Vagina (tissue), 2 donors: ENCODE results near the gene IFT122. TPM values are rescaled to one million over a fixed set of nuclear protein-coding genes. Genes with fewer than 3 reads are reported as not detected.
"Not testable (repeated sequence)": the region's sequence is repeated elsewhere in the genome, so short reads cannot be mapped to it uniquely, and the experiment has no call there.

Experiments
- DNase-seq, 2 donors: peaks; one replicate each; pipeline ENCODE4 v3.0.0-alpha.2; 2017; ENCODE audit errors: extremely low spot score in 2 of 2
- H3K27ac ChIP-seq: fragments of 200-600 bp; sonication (generic); one replicate; pipeline ENCODE4 v1.5.1; 2019
- H3K27me3 ChIP-seq: fragments of 200-600 bp; sonication (generic); one replicate; pipeline ENCODE4 v1.5.1; 2019
- H3K36me3 ChIP-seq, 2 donors: fragments of 200-600 bp; sonication (generic); one replicate each; pipeline ENCODE4 v1.5.1; 2017 to 2019
- H3K4me1 ChIP-seq: fragments of 200-600 bp; sonication (generic); one replicate; pipeline ENCODE4 v1.5.1; 2019
- H3K4me3 ChIP-seq, 2 donors: fragments of 200-600 bp; sonication (generic); 1 replicate in 1 of 2; 2 replicates in 1 of 2; pipeline ENCODE4 v1.5.1; 2016 to 2019
- H3K9me3 ChIP-seq: fragments of 200-600 bp; sonication (generic); one replicate; pipeline ENCODE4 v1.5.1; 2019
- POLR2A ChIP-seq, 2 donors: fragments of 450-650 bp; IDR thresholded peaks; one replicate each; pipeline ENCODE4 v1.6.1; 2017; ENCODE audit warnings: antibody characterized with exemption in 2 of 2, mild to moderate bottlenecking in 2 of 2, moderate library complexity in 2 of 2
- POLR2AphosphoS5 ChIP-seq, 2 donors: sonication (generic); formaldehyde crosslinking; IDR thresholded peaks; one replicate each; pipeline ENCODE4 v1.9.0; 2017; ENCODE audit warnings: antibody characterized with exemption in 2 of 2, mild to moderate bottlenecking in 2 of 2, low read depth in 1 of 2; ENCODE audit not compliant: insufficient read depth in 1 of 2
- intact Hi-C: fragments of 100-400 bp; cut with DNase I; formaldehyde crosslinking; loops from one replicate; pipeline ENCODE4 v1.15.1; 2023
- total RNA-seq: library from RNA; depleted of rRNA; stranded (reverse); fragments of >200 nt; gene quantifications from one replicate; pipeline ENCODE4 v1.2.3, GENCODE V29; 2016
- TF ChIP-seq, protein P1 (sequence below), 3 experiments: fragments of 450-650 bp in 2 of 3; fragments of 200-600 bp in 1 of 3; sonication (generic) in 1 of 3; IDR thresholded peaks; one replicate each; pipeline ENCODE4 v1.5.1; 2017 to 2019; ENCODE audit warnings: antibody characterized with exemption in 3 of 3, mild to moderate bottlenecking in 2 of 3, moderate library complexity in 2 of 3

IFT122 gene
- total RNA-seq, 1 donor from 2014 or later, result 33.4 TPM

DNA sequence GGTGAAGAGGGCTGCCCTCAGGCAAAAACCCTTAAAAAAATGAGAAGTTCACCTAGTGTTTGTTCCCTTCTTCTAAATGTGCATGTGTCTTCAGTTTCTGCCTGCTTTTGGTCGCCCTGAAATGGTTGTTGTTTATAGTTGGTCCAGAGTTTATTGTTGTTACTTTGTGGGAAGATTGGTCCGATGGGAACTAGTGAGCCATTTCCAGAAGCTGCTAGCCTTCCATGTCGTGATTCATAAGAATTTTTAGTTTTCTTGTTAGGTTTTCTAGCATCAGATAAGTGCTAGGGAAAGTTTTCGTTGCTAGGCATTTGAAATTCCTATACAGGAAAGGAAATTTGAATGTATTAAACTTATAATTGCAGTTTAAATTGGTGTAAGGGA lies 33.7 kb downstream of the IFT122 start:
- Histone ChIP-seq H3K27ac (no peak overlapping the region), H3K4me1 (no peaks in the 10 kb centered on the region), H3K27me3 (no peaks in the 10 kb centered on the region), H3K4me3 (no peak overlapping the region), H3K9me3 (no peaks in the 10 kb centered on the region), H3K36me3 (peaks cover 0 to 19% of the 10 kb centered on the region in 2 donors)
- no peak for DNase-seq
- no peak for TF ChIP-seq POLR2AphosphoS5 (IDR thresholded peaks at IDR 0.05; ENCODE audit: insufficient read depth in 1 of 2, low read depth in 1 of 2)
- intact Hi-C loops, result no loop called here

DNA sequence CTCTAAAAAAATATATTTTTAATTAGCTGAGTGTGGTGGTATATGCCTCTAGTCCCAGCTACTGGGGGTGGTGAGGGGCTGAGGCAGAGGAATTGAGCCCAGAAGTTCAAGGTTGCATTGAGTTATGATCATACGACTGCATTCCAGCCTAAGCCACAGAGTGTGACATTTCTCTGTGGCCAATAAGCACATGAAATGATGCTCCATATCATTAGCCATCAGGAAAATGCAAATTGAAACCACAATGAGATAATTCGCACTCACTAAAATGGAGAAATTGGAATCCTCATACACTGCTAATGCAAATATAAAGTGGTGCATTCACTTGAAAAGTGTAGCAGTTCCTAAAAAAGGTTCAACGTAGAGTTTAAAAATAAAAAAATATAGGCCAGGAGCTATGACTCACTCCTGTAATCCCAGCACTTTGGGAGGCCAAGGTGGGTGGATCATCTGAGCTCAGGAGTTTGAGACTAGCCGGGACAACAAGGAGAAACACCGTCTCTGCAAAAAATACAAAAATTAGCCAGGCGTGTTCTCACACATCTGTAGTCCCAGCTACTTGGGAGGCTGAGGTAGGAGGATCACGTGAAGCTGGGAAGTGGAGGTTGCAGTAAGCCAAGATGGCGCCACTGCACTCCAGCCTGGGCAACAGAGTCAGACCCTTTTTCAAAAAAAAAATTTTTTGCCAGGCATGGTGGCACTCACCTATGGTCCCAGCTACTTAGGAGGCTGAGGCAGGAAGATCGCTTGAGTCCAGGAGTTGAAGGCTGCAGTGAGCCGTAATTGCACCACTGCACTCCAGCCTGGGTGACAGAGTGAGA lies 35.2 kb downstream of the IFT122 start:
- Histone ChIP-seq H3K27me3 (no peaks in the 10 kb centered on the region), H3K4me3 (no peak overlapping the region), H3K4me1 (no peaks in the 10 kb centered on the region), H3K36me3 (peaks cover 0 to 30% of the 10 kb centered on the region in 2 donors), H3K9me3 (no peaks in the 10 kb centered on the region), H3K27ac (no peak overlapping the region)
- intact Hi-C loops, result no loop called here
- TF ChIP-seq, protein P1, sequence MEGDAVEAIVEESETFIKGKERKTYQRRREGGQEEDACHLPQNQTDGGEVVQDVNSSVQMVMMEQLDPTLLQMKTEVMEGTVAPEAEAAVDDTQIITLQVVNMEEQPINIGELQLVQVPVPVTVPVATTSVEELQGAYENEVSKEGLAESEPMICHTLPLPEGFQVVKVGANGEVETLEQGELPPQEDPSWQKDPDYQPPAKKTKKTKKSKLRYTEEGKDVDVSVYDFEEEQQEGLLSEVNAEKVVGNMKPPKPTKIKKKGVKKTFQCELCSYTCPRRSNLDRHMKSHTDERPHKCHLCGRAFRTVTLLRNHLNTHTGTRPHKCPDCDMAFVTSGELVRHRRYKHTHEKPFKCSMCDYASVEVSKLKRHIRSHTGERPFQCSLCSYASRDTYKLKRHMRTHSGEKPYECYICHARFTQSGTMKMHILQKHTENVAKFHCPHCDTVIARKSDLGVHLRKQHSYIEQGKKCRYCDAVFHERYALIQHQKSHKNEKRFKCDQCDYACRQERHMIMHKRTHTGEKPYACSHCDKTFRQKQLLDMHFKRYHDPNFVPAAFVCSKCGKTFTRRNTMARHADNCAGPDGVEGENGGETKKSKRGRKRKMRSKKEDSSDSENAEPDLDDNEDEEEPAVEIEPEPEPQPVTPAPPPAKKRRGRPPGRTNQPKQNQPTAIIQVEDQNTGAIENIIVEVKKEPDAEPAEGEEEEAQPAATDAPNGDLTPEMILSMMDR (IDR thresholded peaks at IDR 0.05), result no peak
- TF ChIP-seq POLR2AphosphoS5 (IDR thresholded peaks at IDR 0.05; ENCODE audit: insufficient read depth in 1 of 2, low read depth in 1 of 2), result no peak
- no peak for TF ChIP-seq POLR2A (IDR thresholded peaks at IDR 0.05)
- DNase-seq, result no peak

DNA sequence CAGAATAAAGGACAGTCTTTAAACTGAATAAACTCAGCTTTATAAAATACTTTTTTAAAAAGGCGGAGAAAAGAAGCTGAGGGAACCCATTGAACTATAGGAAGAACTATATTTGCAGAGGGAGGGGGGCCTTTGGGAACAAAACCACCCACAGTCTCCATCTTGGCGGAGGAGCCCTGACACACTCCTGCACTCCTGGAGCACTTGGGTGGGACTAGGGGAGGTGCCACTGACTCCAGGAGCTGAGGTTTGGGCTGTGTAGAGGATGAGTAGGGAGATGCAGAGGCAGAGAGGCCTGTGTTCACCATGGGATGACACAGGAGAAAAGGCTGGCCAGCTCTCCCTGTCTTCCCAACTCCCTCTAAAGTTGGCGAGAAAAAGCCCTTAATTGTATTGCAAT lies 35.8 kb downstream of the IFT122 start:
- peaks cover under 1% of the 10 kb centered on the region for H3K4me1 ChIP-seq
- H3K4me3 ChIP-seq, result no peak overlapping the region
- no peak for TF ChIP-seq POLR2AphosphoS5 (IDR thresholded peaks at IDR 0.05; ENCODE audit: insufficient read depth in 1 of 2, low read depth in 1 of 2)
- TF ChIP-seq, protein P1 (IDR thresholded peaks at IDR 0.05), result no peak
- no peak for TF ChIP-seq POLR2A (IDR thresholded peaks at IDR 0.05)
- H3K36me3 ChIP-seq, result peaks cover 0 to 32% of the 10 kb centered on the region in 2 donors
- H3K27me3 ChIP-seq, result no peaks in the 10 kb centered on the region
- no peak overlapping the region for H3K27ac ChIP-seq
- no peak for DNase-seq
- intact Hi-C loops, result no loop called here
- no peaks in the 10 kb centered on the region for H3K9me3 ChIP-seq

DNA sequence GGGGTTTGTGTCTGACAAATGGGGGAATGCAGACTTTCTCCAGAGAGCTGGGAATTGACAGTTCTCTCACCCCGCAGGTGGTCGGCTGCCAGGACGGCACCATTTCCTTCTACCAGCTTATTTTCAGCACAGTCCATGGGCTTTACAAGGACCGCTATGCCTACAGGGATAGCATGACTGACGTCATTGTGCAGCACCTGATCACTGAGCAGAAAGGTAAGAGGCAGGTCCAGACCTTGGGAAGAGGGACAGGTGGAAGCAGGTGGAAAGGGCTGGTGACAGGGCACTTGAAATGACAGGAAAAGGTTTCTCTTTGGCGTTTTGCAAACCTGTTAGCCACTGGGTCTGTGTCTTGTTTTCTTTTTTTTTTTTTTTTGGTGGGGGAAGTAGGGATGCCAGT lies 36.6 kb downstream of the IFT122 start:
- DNase-seq, result no peak
- no peak overlapping the region for H3K4me3 ChIP-seq
- H3K9me3 ChIP-seq, result no peaks in the 10 kb centered on the region
- TF ChIP-seq POLR2AphosphoS5 (IDR thresholded peaks at IDR 0.05; ENCODE audit: insufficient read depth in 1 of 2, low read depth in 1 of 2), result no peak
- intact Hi-C loops, result no loop called here
- H3K4me1 ChIP-seq, result peaks cover 7% of the 10 kb centered on the region
- H3K36me3 ChIP-seq, result peaks cover 0 to 31% of the 10 kb centered on the region in 2 donors
- H3K27me3 ChIP-seq, result no peaks in the 10 kb centered on the region
- H3K27ac ChIP-seq, result no peak overlapping the region

DNA sequence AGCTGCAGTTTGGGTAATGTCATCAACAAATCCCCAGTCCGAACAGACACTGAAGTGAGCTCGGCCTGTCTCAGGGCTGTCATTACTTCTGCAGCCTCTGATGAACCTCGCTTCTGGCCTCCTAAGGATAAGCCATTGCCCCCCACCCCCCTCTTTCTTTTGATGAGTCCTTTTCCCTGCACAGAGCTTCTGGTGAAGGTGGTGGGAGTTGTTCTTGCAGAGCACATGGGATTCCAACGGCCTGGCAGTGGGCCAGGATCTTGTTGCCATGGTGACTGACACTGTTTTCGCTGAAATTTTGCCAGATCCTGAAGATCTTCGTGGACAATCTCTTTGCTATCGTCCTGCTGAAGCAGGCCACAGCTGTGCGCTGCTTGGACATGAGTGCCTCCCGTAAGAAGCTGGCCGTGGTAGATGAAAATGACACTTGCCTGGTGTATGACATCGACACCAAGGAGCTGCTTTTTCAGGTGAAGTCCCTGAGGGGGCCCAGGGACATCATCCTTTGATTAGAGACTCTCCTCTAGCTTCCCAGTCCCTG lies 41.3 kb downstream of the IFT122 start:
- not testable (repeated sequence) for DNase-seq
- intact Hi-C loops, result loop anchor here (10.0 kb wide), 1 partner anchor 344 kb away; no protein-coding TSS in a partner anchor

DNA sequence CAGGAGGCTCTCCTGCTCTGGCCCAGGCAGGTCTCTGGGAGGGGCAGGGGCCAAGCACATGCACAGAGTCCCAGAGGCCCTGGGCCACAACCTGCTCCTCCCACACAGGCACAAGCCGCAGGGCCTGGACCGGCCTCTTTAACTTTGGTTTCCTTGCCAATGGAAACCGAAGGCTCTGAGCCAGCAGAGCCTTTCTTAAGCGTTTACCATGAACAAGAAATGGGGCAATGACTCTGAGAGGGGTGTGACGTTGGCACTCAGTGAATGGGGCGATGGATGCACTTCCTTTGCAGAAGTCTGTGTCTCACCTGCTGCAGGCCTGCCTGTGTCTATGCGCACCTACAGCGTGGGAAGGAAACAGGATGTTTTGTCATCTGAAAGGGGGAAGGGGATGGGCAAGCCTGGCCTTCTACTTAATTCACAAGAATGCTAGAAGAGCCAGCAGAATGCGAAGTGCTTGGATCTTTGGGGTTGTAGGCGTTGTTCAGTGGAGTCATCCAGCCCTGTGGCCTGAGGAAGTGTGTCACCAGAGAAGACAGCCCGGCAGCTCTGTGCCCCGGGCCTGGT lies 41.8 kb downstream of the IFT122 start:
- TF ChIP-seq POLR2AphosphoS5 (IDR thresholded peaks at IDR 0.05; ENCODE audit: insufficient read depth in 1 of 2, low read depth in 1 of 2) (peak in 1 of 2 donors; percentile 67), POLR2A (IDR thresholded peaks at IDR 0.05) (no peak)
- TF ChIP-seq, protein P1 (IDR thresholded peaks at IDR 0.05), result no peak
- H3K4me3 ChIP-seq, result no peak overlapping the region
- H3K4me1 ChIP-seq, result peaks cover 26% of the 10 kb centered on the region
- no peak for DNase-seq
- H3K9me3 ChIP-seq, result no peaks in the 10 kb centered on the region
- no peaks in the 10 kb centered on the region for H3K27me3 ChIP-seq
- H3K36me3 ChIP-seq, result peaks cover 0 to 31% of the 10 kb centered on the region in 2 donors
- intact Hi-C loops, result loop anchor here (10.0 kb wide), 1 partner anchor 343 kb away; no protein-coding TSS in a partner anchor
- no peak overlapping the region for H3K27ac ChIP-seq

More for the DNA sequence above, 41.3 kb downstream of the IFT122 start:
- H3K36me3 ChIP-seq, result peaks cover 0 to 31% of the 10 kb centered on the region in 2 donors
- not testable (repeated sequence) for H3K9me3 ChIP-seq, H3K27ac ChIP-seq, H3K27me3 ChIP-seq, H3K4me3 ChIP-seq
- peaks cover 21% of the 10 kb centered on the region for H3K4me1 ChIP-seq
